Activated T-helper 1 cell treated with anti-CD3 and anti-CD28 coated beads, Interleukin-12 subunit alpha, Interleukin-12 subunit beta, Interleukin-2, Interleukin-4 antibody, amounts not matched to agents 30 ng/mL and 10 ng/mL and 1 ng/mL, durations not matched to agents 14 hours and 24 hours and 36 hours (primary cell): ENCODE results near the gene PAXIP1. TPM values are rescaled to one million over a fixed set of nuclear protein-coding genes. Genes with fewer than 3 reads are reported as not detected.
"Not testable (repeated sequence)": the region's sequence is repeated elsewhere in the genome, so short reads cannot be mapped to it uniquely, and the experiment has no call there.

Experiments used
- DNase-seq: peaks from one replicate; pipeline ENCODE4 v3.0.0; 2021; ENCODE audit warnings: low spot score
- H3K27ac Mint-ChIP-seq: one replicate; pipeline ENCODE4 v1.8.0; 2021; ENCODE audit warnings: mild to moderate bottlenecking, mixed read lengths
- H3K27me3 Mint-ChIP-seq: one replicate; pipeline ENCODE4 v1.8.0; 2022; ENCODE audit warnings: mild to moderate bottlenecking, moderate library complexity, mixed read lengths; ENCODE audit not compliant: insufficient read depth
- H3K36me3 Mint-ChIP-seq: one replicate; pipeline ENCODE4 v1.8.0; 2021; ENCODE audit warnings: low read depth, mixed read lengths
- H3K4me1 Mint-ChIP-seq: one replicate; pipeline ENCODE4 v1.8.0; 2021; ENCODE audit warnings: low read depth, mixed read lengths
- H3K4me3 Mint-ChIP-seq: one replicate; pipeline ENCODE4 v1.8.0; 2021; ENCODE audit warnings: mild to moderate bottlenecking, moderate library complexity, mixed read lengths
- H3K9me3 Mint-ChIP-seq: one replicate; pipeline ENCODE4 v1.8.0; 2021; ENCODE audit warnings: mixed read lengths
- intact Hi-C: fragments of 100-400 bp; cut with micrococcal nuclease; formaldehyde crosslinking; loops from one replicate; pipeline ENCODE4 v1.15.1; 2024
- total RNA-seq: library from RNA; stranded (reverse); gene quantifications from 2 replicates; pipeline ENCODE4 v1.2.3, GENCODE V29; 2022

Gene PAXIP1, protein sequence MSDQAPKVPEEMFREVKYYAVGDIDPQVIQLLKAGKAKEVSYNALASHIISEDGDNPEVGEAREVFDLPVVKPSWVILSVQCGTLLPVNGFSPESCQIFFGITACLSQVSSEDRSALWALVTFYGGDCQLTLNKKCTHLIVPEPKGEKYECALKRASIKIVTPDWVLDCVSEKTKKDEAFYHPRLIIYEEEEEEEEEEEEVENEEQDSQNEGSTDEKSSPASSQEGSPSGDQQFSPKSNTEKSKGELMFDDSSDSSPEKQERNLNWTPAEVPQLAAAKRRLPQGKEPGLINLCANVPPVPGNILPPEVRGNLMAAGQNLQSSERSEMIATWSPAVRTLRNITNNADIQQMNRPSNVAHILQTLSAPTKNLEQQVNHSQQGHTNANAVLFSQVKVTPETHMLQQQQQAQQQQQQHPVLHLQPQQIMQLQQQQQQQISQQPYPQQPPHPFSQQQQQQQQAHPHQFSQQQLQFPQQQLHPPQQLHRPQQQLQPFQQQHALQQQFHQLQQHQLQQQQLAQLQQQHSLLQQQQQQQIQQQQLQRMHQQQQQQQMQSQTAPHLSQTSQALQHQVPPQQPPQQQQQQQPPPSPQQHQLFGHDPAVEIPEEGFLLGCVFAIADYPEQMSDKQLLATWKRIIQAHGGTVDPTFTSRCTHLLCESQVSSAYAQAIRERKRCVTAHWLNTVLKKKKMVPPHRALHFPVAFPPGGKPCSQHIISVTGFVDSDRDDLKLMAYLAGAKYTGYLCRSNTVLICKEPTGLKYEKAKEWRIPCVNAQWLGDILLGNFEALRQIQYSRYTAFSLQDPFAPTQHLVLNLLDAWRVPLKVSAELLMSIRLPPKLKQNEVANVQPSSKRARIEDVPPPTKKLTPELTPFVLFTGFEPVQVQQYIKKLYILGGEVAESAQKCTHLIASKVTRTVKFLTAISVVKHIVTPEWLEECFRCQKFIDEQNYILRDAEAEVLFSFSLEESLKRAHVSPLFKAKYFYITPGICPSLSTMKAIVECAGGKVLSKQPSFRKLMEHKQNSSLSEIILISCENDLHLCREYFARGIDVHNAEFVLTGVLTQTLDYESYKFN
- total RNA-seq, result 36.2 and 39.6 TPM in 2 replicates

DNA sequence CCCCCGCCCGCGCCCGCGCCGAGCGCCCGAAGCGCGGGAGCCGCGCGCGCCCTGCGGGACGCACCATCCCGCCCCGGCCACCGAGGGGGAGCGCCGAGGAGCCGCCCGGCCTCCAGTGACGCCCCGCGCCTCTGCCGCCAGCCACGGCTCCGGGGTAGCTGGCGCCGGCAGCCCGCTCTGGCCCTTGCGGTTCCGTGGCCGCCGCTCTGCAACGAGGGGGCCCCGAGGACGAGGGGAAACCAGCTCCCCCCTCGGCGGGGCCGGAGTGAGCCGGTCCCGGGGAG is at the start of gene PAXIP1:
Gene PAXIP1 (minus strand): TSS at position 33 of the 284 bp plus-strand sequence. CDS start 195 bp downstream, outside the sequence.
- intact Hi-C loops, result loop anchor here (1.0 to 10.0 kb wide), 5 partner anchors 68 to 639 kb away; partner anchors contain the start of genes HTR5A and RBM33
- Mint-ChIP-seq H3K36me3 (peaks cover 8% of the 10 kb centered on the region), H3K9me3 (no peaks in the 10 kb centered on the region), H3K27ac (peak within 1 kb of the TSS; percentile 94), H3K4me1 (peaks cover 6% of the 10 kb centered on the region), H3K4me3 (peak within 1 kb of the TSS; percentile 95), H3K27me3 (peaks cover 1% of the 10 kb centered on the region)
- DNase-seq, result no peak

DNA sequence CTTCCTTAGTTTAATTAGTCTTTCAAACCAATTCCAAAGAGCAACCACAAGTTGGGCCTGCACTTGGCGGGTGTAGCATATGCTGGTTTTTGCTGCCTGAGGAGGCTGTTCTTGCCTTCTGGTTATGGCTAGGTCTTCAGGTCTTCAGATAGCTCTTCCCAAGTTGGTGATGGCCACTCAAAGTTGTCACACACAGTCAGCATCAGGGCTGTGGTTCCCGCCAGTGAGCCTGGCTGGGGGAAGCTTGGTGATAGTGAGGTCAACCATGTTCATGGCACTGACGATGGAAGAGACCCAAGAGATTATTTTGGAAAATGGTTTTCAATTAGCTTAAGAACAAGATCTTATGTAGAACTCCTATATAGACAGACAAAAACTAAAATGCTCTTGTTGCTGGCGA is 48.4 kb upstream of the PAXIP1 start:
- no peaks in the 10 kb centered on the region for H3K4me1 Mint-ChIP-seq
- DNase-seq, result no peak
- no peaks in the 10 kb centered on the region for H3K9me3 Mint-ChIP-seq
- H3K36me3 Mint-ChIP-seq, result no peaks in the 10 kb centered on the region
- H3K27me3 Mint-ChIP-seq, result peaks cover 9% of the 10 kb centered on the region
- intact Hi-C loops, result no loop called here
- H3K27ac Mint-ChIP-seq, result no peak overlapping the region
- no peak overlapping the region for H3K4me3 Mint-ChIP-seq

DNA sequence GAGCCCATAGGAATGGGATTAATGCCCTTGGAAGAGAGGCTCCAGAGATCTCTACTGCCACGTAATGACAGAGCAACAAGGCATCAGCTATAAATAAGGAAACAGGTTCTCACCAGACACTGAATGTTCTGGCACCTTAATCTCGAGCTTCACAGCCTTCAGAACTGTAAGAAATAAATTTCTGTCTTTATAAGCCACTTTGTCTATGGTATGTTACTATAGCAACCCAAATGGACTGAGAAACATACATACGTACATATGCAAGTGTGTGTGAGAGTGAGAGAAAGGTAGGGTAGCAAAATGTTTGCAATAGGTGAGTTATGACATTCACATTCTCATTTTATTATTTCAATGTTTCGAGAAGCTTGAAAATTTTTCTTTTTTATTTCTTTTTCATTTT is 45.1 kb upstream of the PAXIP1 start:
- Mint-ChIP-seq H3K4me3 (no peak overlapping the region), H3K4me1 (no peaks in the 10 kb centered on the region), H3K27ac (no peak overlapping the region), H3K9me3 (no peaks in the 10 kb centered on the region), H3K36me3 (no peaks in the 10 kb centered on the region), H3K27me3 (peaks cover 9% of the 10 kb centered on the region)
- intact Hi-C loops, result no loop called here
- no peak for DNase-seq

DNA sequence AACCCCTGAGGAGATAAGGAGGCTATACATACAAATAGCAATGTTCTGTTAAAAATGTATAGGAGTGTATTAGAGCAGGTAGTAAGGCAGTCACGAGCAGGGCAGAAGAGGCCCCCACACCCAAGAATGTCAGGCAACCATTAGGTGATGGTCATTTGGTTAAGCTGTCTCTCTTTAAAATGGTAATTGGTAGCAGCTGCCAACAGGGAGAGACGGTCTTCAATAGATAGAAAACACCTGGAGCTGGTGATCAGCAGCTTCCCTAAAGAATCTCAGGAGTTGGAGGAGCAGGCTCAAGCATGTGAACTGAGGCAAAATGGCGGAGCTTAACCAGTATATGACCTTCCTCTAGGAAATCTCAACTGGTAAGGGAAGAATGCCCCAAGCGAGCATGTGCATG is 40.8 kb upstream of the PAXIP1 start:
- no peak for DNase-seq
- intact Hi-C loops, result no loop called here
- Mint-ChIP-seq H3K36me3 (no peaks in the 10 kb centered on the region), H3K27ac (no peak overlapping the region), H3K9me3 (no peaks in the 10 kb centered on the region), H3K27me3 (peaks cover 10% of the 10 kb centered on the region), H3K4me3 (no peak overlapping the region), H3K4me1 (no peaks in the 10 kb centered on the region)

DNA sequence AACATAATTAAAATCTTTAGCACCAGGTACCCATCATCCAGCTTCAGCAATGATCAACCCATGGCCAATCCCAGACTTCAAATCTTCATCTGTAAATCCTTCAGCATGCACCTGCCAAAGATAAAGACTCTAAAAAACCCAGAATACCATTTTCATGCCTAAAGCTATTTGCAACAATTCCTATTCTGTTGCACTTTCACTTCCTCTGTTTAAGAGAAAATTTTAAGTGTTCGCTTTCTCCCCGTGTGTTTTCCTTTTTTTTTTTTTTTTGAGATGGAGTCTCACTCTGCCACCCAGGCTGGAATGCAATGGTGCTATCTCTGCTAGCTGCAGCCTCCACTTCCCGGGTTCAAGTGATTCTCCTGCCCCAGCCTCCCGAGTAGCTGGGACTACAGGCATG is 35.4 kb upstream of the PAXIP1 start:
- DNase-seq, result no peak
- Mint-ChIP-seq H3K27ac (no peak overlapping the region), H3K4me1 (no peaks in the 10 kb centered on the region), H3K9me3 (no peaks in the 10 kb centered on the region), H3K36me3 (no peaks in the 10 kb centered on the region), H3K27me3 (peaks cover 10% of the 10 kb centered on the region), H3K4me3 (no peak overlapping the region)
- intact Hi-C loops, result no loop called here

DNA sequence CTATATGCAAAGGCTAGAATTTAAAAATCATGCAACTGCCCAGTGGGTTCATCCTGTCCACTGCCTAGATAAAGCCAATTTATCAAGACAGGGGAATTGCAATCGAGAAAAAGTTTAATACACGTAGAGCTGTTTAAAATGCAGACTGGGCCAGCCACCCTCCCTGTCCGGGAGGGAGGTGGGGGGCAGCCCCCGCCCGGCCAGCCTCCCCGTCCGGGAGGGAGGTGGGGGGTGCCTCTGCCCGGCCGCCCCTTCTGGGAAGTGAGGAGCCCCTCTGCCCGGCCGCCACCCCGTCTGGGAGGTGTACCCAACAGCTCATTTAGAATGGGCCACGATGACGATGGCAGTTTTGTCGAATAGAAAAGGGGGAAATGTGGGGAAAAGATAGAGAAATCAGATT is 31.6 kb upstream of the PAXIP1 start:
- intact Hi-C loops, H3K9me3 Mint-ChIP-seq, H3K27ac Mint-ChIP-seq, H3K36me3 Mint-ChIP-seq, DNase-seq, H3K4me3 Mint-ChIP-seq, H3K4me1 Mint-ChIP-seq: not testable (repeated sequence)
- H3K27me3 Mint-ChIP-seq, result peaks cover 11% of the 10 kb centered on the region

DNA sequence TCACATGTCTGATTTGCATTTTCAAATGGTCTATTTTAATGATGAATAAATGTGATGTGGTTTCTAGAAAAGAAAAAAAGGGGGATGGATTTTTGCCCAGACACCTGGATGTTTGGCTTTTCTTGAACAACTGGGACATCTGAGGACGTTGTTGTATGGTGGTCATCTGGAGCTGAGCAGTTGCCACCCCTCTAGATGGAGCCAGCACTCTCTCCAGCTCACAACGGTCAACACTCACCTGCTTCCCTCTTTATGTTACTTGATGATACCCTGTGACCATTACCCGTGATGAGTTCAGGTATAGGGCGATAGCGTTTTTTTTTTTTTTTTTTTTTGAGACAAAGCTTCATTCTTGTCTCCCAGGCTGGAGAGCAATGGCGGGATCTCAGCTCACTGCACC is 30.1 kb upstream of the PAXIP1 start:
- Mint-ChIP-seq H3K9me3 (no peaks in the 10 kb centered on the region), H3K27ac (no peak overlapping the region), H3K4me1 (peaks cover under 1% of the 10 kb centered on the region), H3K27me3 (peaks cover 11% of the 10 kb centered on the region), H3K36me3 (no peaks in the 10 kb centered on the region), H3K4me3 (no peak overlapping the region)
- no peak for DNase-seq
- intact Hi-C loops, result no loop called here

DNA sequence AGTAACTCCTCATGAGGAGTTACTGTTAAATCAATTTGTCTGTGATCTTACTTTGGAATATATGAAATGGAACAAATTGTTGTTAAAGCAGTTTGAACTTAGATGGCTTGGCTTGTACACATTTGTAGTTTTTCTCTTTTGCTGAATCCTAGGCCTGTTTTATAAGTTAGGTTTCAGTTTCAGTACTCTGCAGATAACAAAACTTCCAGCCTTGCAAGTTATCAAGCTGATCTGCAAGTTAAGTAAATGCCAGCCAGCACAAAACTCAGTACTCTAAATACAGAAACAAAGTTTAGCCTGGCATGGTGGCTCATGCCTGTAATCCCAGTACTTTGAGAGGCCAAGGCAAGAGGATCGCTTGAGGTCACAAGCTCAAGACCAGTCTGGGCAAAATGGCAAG is 25.0 kb upstream of the PAXIP1 start:
- Mint-ChIP-seq H3K4me1 (peaks cover 8% of the 10 kb centered on the region), H3K27ac (no peak overlapping the region), H3K27me3 (peaks cover 17% of the 10 kb centered on the region), H3K4me3 (no peak overlapping the region), H3K36me3 (no peaks in the 10 kb centered on the region), H3K9me3 (no peaks in the 10 kb centered on the region)
- intact Hi-C loops, result no loop called here
- no peak for DNase-seq

DNA sequence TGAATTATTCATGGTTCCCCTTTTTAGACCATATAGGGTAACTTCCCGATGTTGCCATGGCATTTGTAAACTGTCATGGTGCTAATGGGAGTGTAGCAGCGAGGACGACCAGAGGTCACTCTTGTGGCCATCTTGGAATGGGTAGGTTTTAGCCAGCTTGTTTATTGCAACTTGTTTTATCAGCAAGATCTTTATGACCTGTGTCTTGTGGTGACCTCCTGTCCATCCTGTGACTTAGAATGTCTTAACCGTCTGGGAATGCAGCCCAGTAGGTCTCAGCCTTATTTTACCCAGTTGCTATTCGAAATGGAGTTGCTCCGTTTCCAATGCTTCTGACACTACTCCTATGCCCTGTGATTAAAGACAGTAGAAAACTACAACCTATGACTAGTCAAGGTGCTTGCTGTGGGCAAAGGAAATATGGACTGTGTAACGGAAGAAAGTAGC is 18.8 kb upstream of the PAXIP1 start:
- Mint-ChIP-seq H3K9me3 (no peaks in the 10 kb centered on the region), H3K27ac (no peak overlapping the region), H3K4me1 (no peaks in the 10 kb centered on the region), H3K4me3 (no peak overlapping the region), H3K27me3 (peaks cover 10% of the 10 kb centered on the region), H3K36me3 (no peaks in the 10 kb centered on the region)
- DNase-seq, result no peak
- intact Hi-C loops, result no loop called here

DNA sequence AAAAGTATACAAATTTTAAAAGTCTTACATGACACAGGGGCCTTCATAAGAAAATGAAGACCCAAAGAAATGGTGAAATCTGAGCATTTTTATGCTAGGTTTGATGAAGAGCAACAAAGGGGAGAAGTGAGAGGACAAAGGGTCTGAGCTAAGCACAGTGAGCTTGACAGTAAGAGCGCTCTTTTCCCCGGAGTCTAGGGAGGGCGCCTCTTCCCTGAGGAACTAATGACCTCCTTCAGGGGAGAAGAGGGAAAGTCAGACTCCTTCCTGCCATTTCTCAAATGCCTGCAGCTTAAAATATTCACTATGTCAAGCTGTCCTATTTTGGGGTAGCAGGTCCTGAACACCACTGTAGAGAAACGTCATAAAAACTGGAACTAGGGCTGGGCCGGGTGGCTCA is 18.1 kb upstream of the PAXIP1 start:
- intact Hi-C loops, result no loop called here
- no peaks in the 10 kb centered on the region for H3K9me3 Mint-ChIP-seq
- no peak overlapping the region for H3K4me3 Mint-ChIP-seq
- H3K27ac Mint-ChIP-seq, result no peak overlapping the region
- no peaks in the 10 kb centered on the region for H3K4me1 Mint-ChIP-seq
- no peaks in the 10 kb centered on the region for H3K36me3 Mint-ChIP-seq
- peaks cover 10% of the 10 kb centered on the region for H3K27me3 Mint-ChIP-seq
- no peak for DNase-seq

DNA sequence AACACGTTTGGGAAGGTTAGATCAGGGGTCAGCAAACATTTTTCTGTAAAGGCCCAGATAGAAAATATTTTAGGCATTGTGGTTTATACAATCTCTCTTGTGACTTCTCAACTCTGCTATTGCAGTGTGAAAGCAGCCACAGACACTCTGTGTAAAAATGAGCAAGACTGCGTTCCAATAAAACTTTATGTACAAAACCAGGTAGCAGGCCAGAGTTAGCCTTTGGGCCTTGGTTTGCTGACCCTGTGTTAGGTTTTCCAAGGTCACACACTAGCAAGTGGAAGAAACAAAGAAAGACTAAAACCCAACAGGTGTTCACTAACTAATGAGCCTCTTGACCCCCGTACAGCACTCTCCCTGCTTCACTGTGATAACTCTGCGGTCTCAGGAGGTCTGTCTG is 14.9 kb upstream of the PAXIP1 start:
- Mint-ChIP-seq H3K36me3 (no peaks in the 10 kb centered on the region), H3K9me3 (no peaks in the 10 kb centered on the region), H3K4me1 (no peaks in the 10 kb centered on the region), H3K27me3 (peaks cover 11% of the 10 kb centered on the region), H3K27ac (no peak overlapping the region), H3K4me3 (no peak overlapping the region)
- intact Hi-C loops, result no loop called here
- DNase-seq, result no peak

DNA sequence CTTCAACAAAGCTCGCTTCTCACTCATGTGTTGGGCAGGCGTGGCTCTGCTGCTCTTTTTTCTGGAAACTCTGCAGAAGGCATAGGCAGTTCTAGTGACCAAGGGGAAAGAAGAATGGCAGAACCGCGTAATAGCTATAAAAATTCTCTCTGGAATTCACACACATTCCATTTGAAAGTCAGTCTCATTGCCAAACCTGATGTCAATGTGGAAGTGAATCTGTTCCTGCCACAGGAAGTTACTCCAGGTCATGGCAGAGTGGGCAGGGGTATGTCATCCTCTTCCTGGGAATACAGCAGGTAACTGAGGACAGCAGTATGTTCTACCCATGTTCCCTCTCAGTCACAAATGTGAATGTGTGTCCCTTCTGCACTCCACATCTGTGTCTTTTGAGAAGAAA is 8.2 kb upstream of the PAXIP1 start:
- Mint-ChIP-seq H3K36me3 (peaks cover 3% of the 10 kb centered on the region), H3K27ac (no peak overlapping the region), H3K4me1 (no peaks in the 10 kb centered on the region), H3K4me3 (no peak overlapping the region), H3K9me3 (no peaks in the 10 kb centered on the region), H3K27me3 (peaks cover 12% of the 10 kb centered on the region)
- DNase-seq, result no peak
- intact Hi-C loops, result no loop called here
